ENCODE results near the gene SLC6A7.

The SLC6A7 gene

GRCh38 chr5:150244209-150244608 lies 54.3 kb downstream of the SLC6A7 start:
- H3K36me3 ChIP-seq (ENCODE audit: control insufficient read depth, insufficient read depth, low read length): no peaks in the 10 kb centered on the region
- H3K4me3 ChIP-seq (ENCODE audit: low read depth, low read length): no peak overlapping the region
- H3K27ac ChIP-seq: no peak overlapping the region
- TF ChIP-seq CTCF (IDR thresholded peaks at IDR 0.05): no peak
- H3K9ac ChIP-seq: no peak overlapping the region
- no peak overlapping the region for H2AFZ ChIP-seq
- no peaks in the 10 kb centered on the region for H3K79me2 ChIP-seq
- no peak overlapping the region for H3K4me2 ChIP-seq (ENCODE audit: low read length)
- H3K27me3 ChIP-seq (ENCODE audit: control insufficient read depth, insufficient read depth, low read length): no peaks in the 10 kb centered on the region
- H3K4me1 ChIP-seq: no peaks in the 10 kb centered on the region
- H3K9me3 ChIP-seq (ENCODE audit: control insufficient read depth, low read length): no peaks in the 10 kb centered on the region

DNA sequence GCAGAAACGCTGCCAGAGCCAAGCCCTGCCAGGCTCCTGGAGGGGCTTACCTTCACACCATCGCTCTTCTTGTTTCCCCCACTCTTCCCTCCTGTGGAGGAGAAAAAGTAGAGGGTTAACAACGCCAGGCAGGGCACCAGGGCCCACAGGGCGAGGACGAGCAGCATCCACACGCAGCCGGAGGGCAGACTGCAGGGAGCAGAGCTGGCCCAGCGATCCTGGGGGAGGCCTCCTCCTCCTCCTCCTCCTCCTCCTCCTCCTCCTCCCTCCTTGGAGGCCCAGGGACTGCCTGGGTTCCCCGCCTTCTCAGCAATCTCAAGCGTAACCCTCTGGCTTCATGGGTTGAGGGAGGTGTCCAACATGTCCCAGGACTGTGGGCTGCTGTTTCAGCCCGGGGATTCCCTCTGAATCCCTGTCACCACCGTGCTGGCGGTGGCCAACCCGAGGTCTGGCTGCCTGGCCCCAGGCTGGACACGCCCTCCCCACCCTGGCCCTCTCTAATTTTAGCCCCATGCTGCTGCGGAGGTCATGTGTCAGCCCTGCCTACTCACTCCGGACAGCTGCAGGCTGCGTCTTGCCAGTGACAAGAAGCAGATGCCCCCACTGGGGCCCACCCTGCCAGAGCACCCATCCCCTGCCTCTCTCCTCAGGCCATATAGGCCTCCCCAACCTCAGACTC lies 55.4 kb downstream of the SLC6A7 start:
- TF ChIP-seq CTCF (IDR thresholded peaks at IDR 0.05): no peak
- no peaks in the 10 kb centered on the region for H3K36me3 ChIP-seq (ENCODE audit: control insufficient read depth, insufficient read depth, low read length)
- no peaks in the 10 kb centered on the region for H3K4me1 ChIP-seq
- no peak overlapping the region for H3K4me3 ChIP-seq (ENCODE audit: low read depth, low read length)
- H2AFZ ChIP-seq: no peak overlapping the region
- no peak overlapping the region for H3K4me2 ChIP-seq (ENCODE audit: low read length)
- no peaks in the 10 kb centered on the region for H3K79me2 ChIP-seq
- no peak overlapping the region for H3K27ac ChIP-seq
- H3K9me3 ChIP-seq (ENCODE audit: control insufficient read depth, low read length): no peaks in the 10 kb centered on the region
- H3K27me3 ChIP-seq (ENCODE audit: control insufficient read depth, insufficient read depth, low read length): no peaks in the 10 kb centered on the region
- no peak overlapping the region for H3K9ac ChIP-seq

- Histone ChIP-seq H3K79me2 (no peaks in the 10 kb centered on the region), H3K4me1 (no peaks in the 10 kb centered on the region), H3K27me3 (ENCODE audit: control insufficient read depth, insufficient read depth, low read length) (no peaks in the 10 kb centered on the region), H3K36me3 (ENCODE audit: control insufficient read depth, insufficient read depth, low read length) (no peaks in the 10 kb centered on the region), H2AFZ (no peak overlapping the region), H3K4me3 (ENCODE audit: low read depth, low read length) (no peak overlapping the region), H3K9me3 (ENCODE audit: control insufficient read depth, low read length) (no peaks in the 10 kb centered on the region), H3K27ac (no peak overlapping the region), H3K4me2 (ENCODE audit: low read length) (no peak overlapping the region), H3K9ac (no peak overlapping the region)
- no peak for TF ChIP-seq CTCF (IDR thresholded peaks at IDR 0.05)
These were observed 55.9 kb downstream of the SLC6A7 start for GRCh38 chr5:150245808-150246207.

GRCh38 chr5:150246429-150246828 lies 56.6 kb downstream of the SLC6A7 start:
- no peaks in the 10 kb centered on the region for H3K4me1 ChIP-seq
- H3K4me2 ChIP-seq (ENCODE audit: low read length): no peak overlapping the region
- no peaks in the 10 kb centered on the region for H3K79me2 ChIP-seq
- no peaks in the 10 kb centered on the region for H3K36me3 ChIP-seq (ENCODE audit: control insufficient read depth, insufficient read depth, low read length)
- H3K27ac ChIP-seq: no peak overlapping the region
- no peak overlapping the region for H3K4me3 ChIP-seq (ENCODE audit: low read depth, low read length)
- no peak for TF ChIP-seq CTCF (IDR thresholded peaks at IDR 0.05)
- H2AFZ ChIP-seq: no peak overlapping the region
- no peaks in the 10 kb centered on the region for H3K27me3 ChIP-seq (ENCODE audit: control insufficient read depth, insufficient read depth, low read length)
- no peak overlapping the region for H3K9ac ChIP-seq
- no peaks in the 10 kb centered on the region for H3K9me3 ChIP-seq (ENCODE audit: control insufficient read depth, low read length)

GRCh38 chr5:150246835-150247234 lies 57.0 kb downstream of the SLC6A7 start:
- no peak overlapping the region for H3K4me2 ChIP-seq (ENCODE audit: low read length)
- no peak for TF ChIP-seq CTCF (IDR thresholded peaks at IDR 0.05)
- H3K27ac ChIP-seq: no peak overlapping the region
- no peaks in the 10 kb centered on the region for H3K79me2 ChIP-seq
- no peaks in the 10 kb centered on the region for H3K36me3 ChIP-seq (ENCODE audit: control insufficient read depth, insufficient read depth, low read length)
- no peaks in the 10 kb centered on the region for H3K27me3 ChIP-seq (ENCODE audit: control insufficient read depth, insufficient read depth, low read length)
- H3K4me3 ChIP-seq (ENCODE audit: low read depth, low read length): no peak overlapping the region
- no peak overlapping the region for H3K9ac ChIP-seq
- no peak overlapping the region for H2AFZ ChIP-seq
- no peaks in the 10 kb centered on the region for H3K4me1 ChIP-seq
- H3K9me3 ChIP-seq (ENCODE audit: control insufficient read depth, low read length): no peaks in the 10 kb centered on the region

Measured in parathyroid adenoma (tissue), 2 donors.